Islet precursor cell (in vitro differentiated cells): ENCODE data around the gene CCDC106.
A peak's percentile ranks its signal among the peaks of the same experiment; 100 is the strongest.

Source experiments
- DNase-seq: peaks from one replicate; pipeline ENCODE4 v3.0.0-alpha.2; 2018

Gene CCDC106

DNA sequence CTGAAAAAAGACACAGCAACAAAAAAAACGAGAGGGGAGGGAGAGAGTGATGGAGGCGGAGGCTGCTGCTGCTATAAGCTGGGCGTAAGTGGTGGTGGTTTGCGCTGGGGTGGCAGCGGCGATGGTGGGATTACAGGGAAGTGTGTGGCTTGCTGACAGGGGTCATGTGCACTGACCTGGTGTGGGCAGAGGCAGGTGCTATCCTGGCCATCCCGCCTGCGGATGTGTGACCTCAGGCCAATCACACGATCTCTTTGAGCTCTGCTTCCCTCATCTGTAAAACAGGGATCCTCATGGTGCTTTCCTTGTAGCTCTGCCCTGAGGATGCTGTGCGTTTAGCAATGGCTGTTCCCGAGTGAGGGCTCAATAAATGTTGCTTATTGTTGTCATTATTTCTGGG lies 10.5 kb upstream of the CCDC106 start:
- DNase-seq = no peak

DNA sequence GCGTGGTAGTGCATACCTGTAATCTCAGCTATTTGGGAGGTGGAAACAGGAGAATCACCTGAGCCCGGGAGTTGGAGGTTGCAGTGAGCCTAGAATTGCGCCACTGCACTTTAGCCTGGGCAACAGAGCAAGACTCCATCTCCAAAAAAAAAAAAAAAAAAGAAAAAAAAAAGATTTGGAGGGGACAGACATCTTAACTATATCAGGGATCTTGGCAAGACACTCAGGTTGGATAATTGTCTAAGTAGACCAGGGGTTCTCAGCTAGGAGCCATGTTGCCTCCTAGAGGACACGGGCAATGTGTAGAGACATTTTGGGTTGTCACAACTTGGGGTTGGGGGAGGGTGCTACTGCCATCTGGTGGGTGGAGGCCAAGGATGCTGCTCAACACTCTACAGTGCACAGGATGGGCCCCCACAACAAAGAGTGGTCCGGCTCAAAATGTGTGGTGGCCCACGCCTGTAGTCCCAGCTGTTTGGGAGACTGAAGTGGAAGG lies 9.1 kb upstream of the CCDC106 start:
- no peak for DNase-seq

DNA sequence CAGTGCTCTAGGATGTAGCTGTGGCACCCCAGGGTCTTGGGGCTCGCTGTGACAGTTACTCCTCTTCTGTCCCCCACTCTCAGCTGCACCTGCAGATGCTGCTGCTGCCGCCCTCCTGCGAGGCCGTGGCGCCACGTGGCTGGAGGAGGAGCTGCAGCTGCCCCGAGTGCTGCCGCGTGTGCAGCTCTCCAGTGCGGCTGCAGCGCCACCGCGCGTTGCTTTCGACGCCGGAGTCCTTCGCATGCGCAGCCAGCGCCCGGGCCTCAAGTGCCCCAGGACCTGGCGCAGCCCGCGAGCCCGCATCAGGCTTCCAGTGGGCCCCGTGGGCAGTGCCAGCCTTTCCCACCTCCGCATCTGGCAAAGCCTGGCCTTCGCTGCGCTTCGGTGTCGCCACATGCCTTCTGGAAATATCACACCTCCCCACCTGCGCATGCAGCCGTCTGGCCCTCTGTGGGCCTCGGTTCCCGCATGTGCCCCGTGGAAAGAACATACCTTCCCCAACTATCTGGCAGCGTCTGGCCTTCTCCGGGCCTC lies 7.9 kb upstream of the CCDC106 start:
- DNase-seq = peak; percentile 70

DNA sequence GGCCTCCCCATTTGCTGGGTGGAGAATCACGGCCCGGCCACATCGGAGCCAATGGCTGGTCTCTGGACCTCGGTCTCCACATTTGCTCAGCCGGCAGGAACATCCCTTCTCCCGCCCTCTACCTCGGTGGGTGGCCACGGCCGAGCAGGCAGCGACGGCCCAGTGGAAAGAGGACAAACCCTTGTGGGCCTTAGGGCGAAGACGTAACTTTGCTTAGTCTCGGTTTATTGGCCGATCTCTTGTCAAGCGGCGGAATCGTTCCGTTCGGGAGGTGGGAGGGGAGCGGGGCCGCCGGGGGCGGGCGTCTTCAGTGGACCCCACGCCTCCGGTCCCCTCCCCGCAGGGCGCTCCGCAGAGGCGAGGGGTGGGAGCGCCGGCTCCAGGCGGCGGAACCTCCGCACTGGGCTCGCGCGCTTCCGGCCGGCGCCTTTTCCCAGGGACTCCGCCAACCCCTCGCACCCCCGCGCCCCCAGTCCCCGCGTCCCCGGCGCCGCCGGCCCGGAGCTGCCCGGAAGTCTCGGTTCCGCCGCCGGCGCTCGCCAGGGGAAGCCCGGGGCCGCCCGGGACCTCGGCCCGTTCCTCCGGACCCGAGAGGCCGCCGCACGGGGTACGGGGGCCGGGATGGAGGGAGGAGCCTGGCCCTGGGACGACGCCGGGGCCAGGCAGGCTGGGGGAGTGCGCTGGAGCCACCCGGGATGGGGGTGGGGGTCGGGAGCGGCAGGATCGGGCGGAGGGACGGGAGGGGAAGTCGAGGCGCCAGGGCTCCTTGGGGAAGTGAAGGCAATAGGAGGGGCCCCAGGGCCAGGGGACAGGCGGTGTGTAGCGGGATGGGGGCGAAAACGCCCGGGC lies 7.2 kb upstream of the CCDC106 start, which contains the start of gene ZNF580:
Gene ZNF580, plus strand, starts transcription at position 426 of the 849 bp plus-strand sequence. CDS start 1,507 bp downstream, outside the sequence.
- DNase-seq = peak; percentile 85

DNA sequence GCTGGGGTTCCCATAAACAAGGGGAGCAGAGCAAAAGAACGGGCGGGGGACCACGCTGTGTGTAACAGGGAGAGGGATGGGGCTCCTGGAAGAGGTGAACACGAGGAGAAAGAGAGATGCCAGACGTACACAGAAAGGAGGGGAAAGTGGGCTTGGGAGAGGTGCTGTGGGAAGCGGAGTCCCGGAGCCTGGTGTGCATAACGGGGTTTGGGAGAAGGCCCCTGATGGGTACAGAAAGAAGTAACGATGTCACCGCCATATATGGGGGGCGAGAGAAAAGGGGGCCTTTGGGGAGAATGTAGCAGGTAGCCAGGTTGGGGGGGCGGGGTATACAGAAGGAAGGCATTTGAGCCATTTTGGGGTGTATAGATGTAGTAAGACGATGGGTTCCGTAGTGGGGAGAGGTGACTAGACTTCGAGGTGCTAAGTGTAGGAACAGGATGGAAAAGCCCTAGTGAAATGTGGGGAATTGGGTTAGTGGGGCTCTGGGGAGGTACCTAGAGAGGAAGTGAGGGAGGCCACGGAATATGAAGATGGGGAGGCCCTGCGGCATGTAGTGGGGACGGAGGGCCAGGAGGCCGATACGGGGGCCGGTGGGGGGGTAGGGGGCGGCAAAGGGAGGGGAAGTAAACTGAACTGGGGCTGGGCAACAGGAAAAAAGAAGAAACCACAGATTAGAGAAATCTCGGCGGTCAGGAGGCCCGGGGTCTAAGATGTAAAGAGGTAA lies 6.4 kb upstream of the CCDC106 start:
- DNase-seq = no peak

DNA sequence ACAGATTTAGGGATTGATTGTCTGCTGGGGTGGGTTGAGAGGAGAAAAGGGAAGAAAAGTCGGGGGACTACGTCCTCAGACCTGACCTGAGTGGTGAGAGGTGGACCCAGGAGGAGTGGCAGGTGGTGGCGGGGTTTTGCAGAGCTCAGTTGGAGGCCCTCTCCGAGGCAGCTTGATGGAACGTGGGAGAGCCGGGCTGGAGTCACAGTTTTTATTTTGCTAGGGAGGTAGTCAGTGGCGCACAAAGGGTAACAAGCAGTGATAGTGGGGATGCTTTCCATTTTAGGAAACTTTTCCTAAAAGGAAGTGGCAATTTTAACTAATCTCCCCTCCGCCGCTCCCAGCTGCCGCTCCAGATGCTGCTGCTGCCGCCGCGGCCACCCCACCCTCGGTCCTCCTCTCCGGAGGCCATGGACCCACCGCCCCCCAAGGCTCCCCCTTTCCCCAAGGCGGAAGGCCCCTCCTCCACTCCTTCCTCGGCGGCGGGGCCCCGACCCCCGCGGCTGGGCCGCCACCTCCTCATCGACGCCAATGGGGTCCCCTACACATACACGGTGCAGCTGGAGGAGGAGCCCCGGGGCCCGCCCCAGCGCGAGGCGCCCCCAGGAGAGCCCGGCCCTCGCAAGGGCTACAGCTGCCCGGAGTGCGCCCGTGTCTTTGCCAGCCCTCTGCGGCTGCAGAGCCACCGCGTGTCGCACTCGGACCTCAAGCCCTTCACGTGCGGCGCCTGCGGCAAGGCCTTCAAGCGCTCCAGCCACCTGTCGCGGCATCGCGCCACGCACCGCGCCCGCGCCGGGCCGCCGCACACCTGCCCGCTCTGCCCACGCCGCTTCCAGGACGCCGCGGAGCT lies 5.6 kb upstream of the CCDC106 start:
- peak; percentile 54 for DNase-seq

DNA sequence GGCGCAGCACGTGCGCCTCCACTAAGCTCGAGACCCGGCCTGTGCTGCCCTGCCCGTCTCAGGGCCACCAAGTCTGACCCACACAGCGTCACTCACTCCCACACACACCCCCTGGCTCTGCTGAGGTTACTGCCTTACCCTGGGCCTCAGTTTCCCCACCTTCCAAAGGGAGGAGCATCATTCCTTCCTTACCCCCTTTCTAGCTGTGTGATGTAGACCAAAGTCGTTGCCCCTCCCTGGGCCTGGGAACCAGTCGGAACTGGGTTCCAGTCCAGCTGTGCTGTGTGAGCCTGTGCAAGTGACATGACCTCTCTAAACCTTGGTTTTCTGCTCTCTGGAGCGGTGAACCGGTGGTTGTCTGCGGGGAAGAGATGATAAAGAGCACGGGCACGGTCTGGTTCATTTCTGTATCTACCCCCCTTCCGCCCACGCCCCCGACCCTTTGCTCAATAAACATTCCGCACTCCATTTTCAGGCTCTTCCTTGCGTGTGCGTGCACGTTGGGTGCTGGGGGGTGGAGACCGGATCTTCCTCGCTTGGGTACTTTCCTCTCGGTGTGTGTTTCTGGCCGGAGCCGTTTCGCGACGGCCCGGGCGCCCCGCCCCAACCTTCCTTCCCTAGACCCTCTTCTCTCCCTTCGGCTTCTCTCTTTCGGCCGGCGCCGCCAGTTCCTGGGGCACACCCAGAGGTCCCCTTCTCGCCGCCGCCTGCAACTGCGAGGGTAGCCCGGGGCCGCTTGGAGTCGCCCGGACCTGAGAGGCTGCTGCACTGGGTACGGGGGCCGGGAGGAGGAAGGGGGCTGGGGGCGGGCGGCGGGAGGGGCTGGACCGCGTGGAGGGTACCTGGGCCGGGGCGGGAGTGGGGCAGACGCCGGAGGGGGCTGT lies 4.8 kb upstream of the CCDC106 start, which contains the start of gene ZNF581:
Gene ZNF581, plus strand, starts transcription at position 647 of the 884 bp plus-strand sequence. CDS start 923 bp downstream, outside the sequence.
- DNase-seq = peak; percentile 85

DNA sequence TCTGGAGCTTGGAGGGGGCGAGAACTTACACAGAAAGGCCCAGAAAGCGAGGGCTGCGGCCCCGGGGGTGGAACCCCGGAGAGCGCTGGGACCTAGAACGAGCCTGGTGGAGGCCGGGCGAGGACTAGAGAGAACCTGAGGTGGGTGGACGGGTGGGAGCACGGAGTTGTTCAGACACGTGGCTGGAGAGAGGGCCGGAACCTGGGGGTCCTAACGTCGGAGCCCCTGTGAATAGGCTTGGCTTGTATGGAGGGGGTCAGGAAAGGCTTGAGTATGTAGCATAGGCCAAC lies 4.2 kb upstream of the CCDC106 start:
- no peak for DNase-seq

DNA sequence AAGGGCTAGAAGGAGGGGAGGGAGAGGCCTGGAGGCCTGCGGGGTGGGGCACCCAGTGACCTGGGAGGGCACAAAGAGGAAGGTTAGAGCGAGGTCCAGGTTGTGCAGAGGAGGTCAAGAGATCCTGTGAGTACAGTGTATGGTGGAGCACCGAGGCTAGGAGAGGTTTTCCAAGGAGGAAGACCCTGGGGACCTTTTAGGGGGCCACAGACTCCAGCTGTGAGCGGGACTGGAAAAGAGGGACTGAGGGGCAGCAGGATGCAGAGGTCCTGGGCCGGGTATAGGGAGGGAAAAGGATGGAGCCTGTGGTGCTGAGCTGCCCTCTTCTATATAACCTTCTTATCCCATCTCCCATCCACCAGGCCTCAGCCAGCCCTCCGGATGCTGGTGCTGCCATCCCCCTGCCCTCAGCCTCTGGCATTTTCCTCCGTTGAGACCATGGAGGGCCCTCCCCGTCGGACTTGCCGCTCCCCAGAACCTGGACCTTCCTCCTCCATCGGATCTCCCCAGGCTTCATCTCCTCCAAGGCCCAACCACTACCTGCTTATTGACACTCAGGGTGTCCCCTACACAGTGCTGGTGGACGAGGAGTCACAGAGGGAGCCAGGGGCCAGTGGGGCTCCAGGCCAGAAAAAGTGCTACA lies 3.7 kb upstream of the CCDC106 start:
- no peak for DNase-seq

DNA sequence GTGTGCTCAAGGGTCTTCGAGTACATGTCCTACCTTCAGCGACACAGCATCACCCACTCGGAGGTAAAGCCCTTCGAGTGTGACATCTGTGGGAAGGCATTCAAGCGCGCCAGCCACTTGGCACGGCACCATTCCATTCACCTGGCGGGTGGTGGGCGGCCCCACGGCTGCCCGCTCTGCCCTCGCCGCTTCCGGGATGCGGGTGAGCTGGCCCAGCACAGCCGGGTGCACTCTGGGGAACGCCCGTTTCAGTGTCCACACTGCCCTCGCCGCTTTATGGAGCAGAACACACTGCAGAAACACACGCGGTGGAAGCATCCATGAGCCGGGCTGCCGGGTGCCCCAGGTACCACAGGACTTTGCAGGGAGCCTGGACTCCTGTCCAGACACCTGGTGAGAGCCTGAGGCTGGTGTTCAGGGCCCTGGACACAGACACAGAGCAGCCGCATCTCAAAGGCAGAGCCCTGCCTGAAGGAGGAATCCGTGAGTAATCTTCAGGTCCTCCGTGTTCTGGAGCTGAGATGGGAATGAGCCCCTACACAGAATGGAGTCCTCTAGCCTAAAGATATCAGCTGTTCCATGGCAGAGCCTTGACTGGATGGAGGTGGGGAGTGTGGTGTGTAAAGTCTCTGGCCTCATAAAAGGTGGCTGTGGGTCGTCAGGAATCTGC lies 3.0 kb upstream of the CCDC106 start:
- no peak for DNase-seq

DNA sequence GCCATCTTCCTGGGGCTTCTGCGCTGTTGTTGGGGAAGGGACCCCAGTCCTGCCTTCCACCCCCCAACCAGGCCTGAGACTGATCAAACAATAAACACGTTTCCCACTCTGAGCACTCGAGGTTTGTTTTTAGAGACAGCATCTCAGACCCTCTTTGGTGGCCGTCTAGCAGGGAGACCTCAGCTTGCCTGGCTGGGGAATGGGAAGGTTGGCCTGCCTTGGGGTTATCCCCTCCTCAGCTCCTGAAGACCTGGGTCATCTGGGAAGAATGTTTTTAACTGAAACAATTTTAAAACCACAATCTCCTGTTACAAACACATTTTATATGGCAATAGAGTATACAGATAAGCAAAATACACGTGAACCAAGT lies 2.5 kb upstream of the CCDC106 start:
- no peak for DNase-seq

DNA sequence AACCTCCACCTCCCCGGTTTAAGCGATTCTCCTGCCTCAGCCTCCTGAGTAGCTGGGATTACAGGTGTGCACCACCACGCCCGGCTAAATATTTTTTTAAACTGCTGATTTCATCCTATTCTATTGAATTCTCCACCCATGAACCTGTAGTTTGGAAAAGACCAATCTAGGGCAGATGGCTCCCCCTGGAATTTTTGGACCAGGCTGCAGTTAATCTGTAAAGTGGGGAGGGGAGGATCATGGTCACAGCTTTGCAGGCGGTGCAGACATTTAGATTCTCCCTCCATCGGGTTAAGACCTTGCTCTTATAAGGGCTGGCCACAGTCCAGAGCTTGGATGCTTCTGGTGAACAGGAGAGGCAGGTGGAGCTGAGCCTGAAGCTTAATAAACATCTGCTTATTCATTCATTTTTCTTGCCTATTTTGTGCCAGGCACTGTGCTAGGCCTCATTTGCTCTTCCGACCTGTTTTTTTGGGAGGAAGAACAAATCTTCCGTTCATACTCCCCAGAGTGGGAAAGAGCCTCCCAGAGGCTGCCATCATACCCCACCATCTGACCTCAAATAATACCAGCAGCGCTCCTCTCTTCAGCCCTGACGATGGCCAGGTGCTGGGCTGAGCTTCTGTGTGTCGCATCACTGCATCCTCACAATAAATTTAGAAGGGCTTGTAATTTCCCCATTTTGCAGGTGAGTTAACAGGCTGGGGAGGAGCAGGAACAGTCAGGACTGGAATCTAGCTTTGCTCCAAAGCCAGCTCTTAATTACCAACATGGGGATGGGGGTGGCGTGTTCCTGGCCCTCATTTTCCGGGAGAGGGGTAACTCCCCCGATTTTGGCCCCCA lies 902 bp upstream of the CCDC106 start:
- no peak for DNase-seq

DNA sequence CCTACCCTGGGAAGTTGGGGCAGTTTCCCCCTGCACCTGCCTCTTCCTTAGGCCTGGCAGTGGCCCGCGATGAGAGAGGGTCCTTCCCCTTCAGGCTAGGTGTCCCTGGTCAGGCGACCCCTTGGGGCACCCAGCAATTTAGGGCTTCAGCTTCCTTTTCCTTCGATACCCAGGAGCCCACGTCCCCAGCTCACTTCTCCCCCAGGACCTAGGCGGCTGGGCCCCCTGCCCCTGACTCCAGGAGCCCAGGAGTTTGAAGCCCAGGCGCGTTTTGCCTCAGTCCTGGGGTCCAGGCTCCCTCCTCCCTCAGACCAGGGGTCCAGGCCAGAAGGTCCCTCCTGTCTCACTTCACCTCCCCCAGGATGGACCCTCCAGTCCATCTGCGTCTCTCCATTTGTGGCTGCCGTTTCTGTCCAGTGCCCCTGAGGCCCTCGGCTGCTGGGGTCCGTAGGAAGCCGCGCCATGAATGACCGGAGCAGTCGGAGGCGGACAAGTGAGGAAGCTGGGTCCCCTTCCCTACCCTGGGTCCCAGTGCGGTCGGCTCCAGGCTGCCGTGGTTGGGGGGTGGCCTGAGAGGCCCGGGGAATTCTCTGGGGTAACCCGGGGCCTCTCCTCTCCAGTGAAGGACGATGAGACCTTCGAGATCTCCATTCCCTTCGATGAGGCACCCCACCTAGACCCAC lies 714 bp downstream of the CCDC106 start:
- DNase-seq = no peak

DNA sequence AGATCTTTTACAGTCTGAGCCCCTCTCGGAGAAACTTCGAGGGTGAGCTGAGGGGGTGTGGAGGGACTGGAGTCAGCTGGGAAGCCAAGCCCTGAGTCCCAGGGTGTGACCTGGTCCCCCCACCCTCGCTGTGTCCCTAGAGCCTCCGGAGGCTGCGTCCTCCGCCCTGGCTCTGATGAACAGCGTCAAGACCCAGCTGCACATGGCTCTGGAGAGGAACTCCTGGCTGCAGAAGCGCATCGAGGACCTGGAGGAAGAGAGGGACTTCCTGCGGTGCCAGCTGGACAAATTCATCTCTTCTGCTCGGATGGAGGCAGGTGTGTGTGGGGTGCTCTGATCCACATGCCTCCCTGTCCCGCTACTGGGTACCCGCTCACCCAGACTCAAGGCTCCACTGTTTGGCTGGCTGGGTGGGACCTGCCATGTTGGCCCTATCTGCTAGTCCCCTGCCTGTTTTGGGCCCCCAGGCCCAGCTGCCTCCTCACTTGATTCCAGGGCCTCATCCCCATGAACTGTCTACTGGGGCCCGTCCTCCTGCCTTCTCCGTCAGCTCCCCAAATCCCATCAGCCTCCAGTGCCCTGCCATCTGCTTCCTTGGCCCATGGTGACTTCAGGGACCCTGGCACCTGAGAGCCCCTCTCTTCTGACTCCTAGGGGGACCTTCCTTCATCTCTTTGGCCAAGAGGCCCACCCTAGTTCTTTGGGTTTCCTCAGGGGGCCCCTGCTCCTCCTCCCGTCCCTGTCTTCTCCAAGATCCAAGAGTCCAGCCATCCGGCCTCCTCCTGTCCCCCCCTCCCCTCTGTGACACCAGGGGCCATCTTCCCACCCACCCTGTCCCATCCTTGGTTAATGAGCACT lies 1.5 kb downstream of the CCDC106 start:
- no peak for DNase-seq

DNA sequence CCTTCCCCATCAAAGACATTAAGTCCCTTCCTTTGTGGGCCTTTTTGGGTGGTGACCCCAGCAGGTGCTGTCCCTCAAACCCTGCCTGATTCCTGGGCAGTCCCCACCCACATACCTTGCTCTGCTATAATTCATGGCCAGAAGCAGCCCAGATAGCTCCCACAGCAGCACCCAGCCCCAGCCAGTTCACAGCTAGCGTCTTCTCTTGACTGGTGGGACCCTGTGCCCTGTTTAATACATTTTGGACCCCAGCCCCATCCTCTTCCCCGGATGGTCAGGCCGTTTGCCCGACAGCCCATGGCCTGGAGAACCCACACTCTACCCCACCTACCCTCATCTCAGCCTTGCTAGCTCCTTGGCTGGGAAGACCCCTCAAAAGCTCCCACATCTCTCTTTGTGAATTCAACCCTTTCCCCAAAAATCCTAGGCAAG lies 2.1 kb downstream of the CCDC106 start:
- DNase-seq = no peak

DNA sequence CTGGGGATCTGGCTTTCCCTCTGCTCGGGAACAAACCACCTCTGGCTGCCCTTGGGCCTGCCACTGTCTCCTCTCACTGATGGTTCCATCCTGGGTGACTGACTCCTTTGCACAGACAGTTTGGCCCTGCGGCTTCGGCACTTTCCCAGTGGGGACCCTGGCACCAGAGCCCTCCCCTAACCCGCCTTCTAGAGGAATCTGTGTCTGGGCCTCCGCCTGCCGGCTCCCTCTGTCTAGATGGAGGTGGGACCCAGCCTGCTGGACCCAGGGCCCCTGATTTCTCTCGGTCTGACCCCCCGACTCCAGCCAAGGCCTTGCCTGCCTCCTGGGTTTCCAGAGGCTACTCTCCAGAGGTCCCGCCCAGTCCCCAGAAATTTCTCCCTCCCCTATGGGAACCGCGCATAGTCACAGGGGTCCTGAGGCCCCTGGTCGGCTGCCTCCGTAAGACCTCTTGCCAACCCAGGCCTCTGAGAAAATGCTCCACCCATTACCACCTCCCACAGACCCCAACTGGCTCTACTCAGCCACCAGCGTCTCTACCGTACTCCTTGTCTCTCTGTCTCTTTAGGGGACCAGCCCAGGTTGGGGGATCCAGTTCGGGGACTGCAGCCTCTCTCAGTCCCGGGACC lies 2.7 kb downstream of the CCDC106 start:
- DNase-seq = no peak

DNA sequence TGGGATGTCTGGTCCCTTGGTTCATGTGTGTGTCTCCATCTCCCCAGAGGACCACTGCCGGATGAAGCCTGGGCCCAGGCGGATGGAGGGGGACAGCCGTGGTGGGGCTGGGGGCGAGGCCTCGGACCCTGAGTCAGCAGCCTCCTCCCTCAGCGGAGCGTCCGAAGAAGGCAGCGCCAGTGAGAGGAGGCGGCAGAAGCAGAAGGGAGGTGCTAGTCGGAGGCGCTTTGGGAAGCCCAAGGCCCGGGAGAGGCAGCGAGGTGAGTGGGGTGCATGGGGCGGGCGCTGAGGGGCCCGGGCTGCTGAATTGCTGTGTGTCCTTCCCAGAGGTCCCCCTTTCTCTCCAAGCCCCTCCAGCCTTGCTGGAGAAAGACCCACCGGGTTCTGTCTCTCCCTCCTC lies 3.2 kb downstream of the CCDC106 start:
- no peak for DNase-seq
